Spinal cord (tissue), 10 donors: ENCODE data around the gene MAPK8IP2. TPM values are rescaled to one million over a fixed set of nuclear protein-coding genes. Genes with fewer than 3 reads are reported as not detected.
"Not testable (repeated sequence)": the region's sequence is repeated elsewhere in the genome, so short reads cannot be mapped to it uniquely, and the experiment has no call there.

Source experiments
- DNase-seq, 6 donors: peaks; one replicate each; pipeline versions ENCODE4 v3.0.0 to v3.0.0-alpha.2; 2013 to 2015; ENCODE audit warnings: low spot score in 6 of 6, low read depth in 4 of 6
- H3K27ac ChIP-seq: one replicate; pipeline ENCODE4 v1.5.1; 2013; ENCODE audit warnings: low read depth, low read length, control low read depth
- H3K27me3 ChIP-seq: one replicate; pipeline ENCODE4 v1.6.1; 2013; ENCODE audit warnings: low read length; ENCODE audit not compliant: control insufficient read depth, insufficient read depth
- H3K36me3 ChIP-seq: one replicate; pipeline ENCODE4 v1.6.1; 2013; ENCODE audit warnings: low read length; ENCODE audit not compliant: control insufficient read depth, insufficient read depth
- H3K4me1 ChIP-seq: one replicate; pipeline ENCODE4 v1.6.1; 2013; ENCODE audit warnings: low read length; ENCODE audit not compliant: control insufficient read depth, insufficient read depth
- H3K4me3 ChIP-seq: one replicate; pipeline ENCODE4 v1.5.1; 2013; ENCODE audit warnings: low read depth, low read length, control low read depth
- H3K9me3 ChIP-seq: one replicate; pipeline ENCODE4 v1.6.1; 2013; ENCODE audit warnings: low read length; ENCODE audit not compliant: control insufficient read depth, insufficient read depth
- WGBS: methylation state at CpG from one replicate; pipeline ENCODE4 v1.1.5; 2013; ENCODE audit warnings: missing lambda C conversion rate; ENCODE audit not compliant: insufficient coverage; 5-methylcytosine and 5-hydroxymethylcytosine counted together
- polyA plus RNA-seq, 2 donors: library from polyadenylated mRNA; unstranded; fragments of 120-200 nt; gene quantifications; one replicate each; pipeline ENCODE4 v1.2.1, GENCODE V29; 2013; ENCODE audit not compliant: insufficient read length in 2 of 2
- total RNA-seq, 2 donors: library from RNA; depleted of rRNA in 1 of 2; stranded (reverse); fragments of 120-200 nt in 1 of 2; fragments of >200 nt in 1 of 2; gene quantifications; one replicate each; pipeline versions ENCODE4 v1.2.3 to v1.2.4, GENCODE V29; 2013 to 2014
- donor health status: healthy.

Gene MAPK8IP2
- total and polyA plus RNA-seq, 4 donors: 19.8 to 109 (median 73.1) TPM

GRCh38 chr22:50653256-50653655 lies 52.7 kb downstream of the MAPK8IP2 start:
- 87% methylated on average over 10 of the region's 10 CpGs for WGBS
- Histone ChIP-seq H3K36me3 (no peaks in the 10 kb centered on the region), H3K27me3 (peaks cover 4% of the 10 kb centered on the region), H3K4me3 (no peak overlapping the region), H3K9me3 (no peaks in the 10 kb centered on the region), H3K4me1 (peaks cover 7% of the 10 kb centered on the region), H3K27ac (no peak overlapping the region)
- no peak for DNase-seq

GRCh38 chr22:50654664-50655063 lies 54.1 kb downstream of the MAPK8IP2 start:
- not testable (repeated sequence) for H3K36me3 ChIP-seq, H3K27me3 ChIP-seq, DNase-seq, H3K4me1 ChIP-seq, H3K4me3 ChIP-seq, H3K27ac ChIP-seq, H3K9me3 ChIP-seq
- 86% methylated on average over 6 of the region's 6 CpGs for WGBS

- no peak for DNase-seq
- Histone ChIP-seq H3K4me1 (peaks cover 7% of the 10 kb centered on the region), H3K27ac (no peak overlapping the region), H3K9me3 (no peaks in the 10 kb centered on the region), H3K27me3 (peaks cover 4% of the 10 kb centered on the region), H3K4me3 (no peak overlapping the region), H3K36me3 (no peaks in the 10 kb centered on the region)
- 65% methylated on average over 18 of the region's 23 CpGs for WGBS
Measured at GRCh38 chr22:50656122-50657070, 55.8 kb downstream of the MAPK8IP2 start.

GRCh38 chr22:50657925-50658324 lies 57.3 kb downstream of the MAPK8IP2 start:
- H3K27me3 ChIP-seq: peaks cover 2% of the 10 kb centered on the region
- no peak overlapping the region for H3K4me3 ChIP-seq

GRCh38 chr22:50659711-50660110 lies 59.1 kb downstream of the MAPK8IP2 start:
- not testable (repeated sequence) for H3K27me3 ChIP-seq, H3K4me1 ChIP-seq, H3K27ac ChIP-seq, H3K36me3 ChIP-seq, DNase-seq, H3K9me3 ChIP-seq, H3K4me3 ChIP-seq
- no CpG with 5 or more reads among the region's 7 CpGs for WGBS

More at GRCh38 chr22:50657925-50658324, 57.3 kb downstream of the MAPK8IP2 start:
- Histone ChIP-seq H3K4me1 (peaks cover 7% of the 10 kb centered on the region), H3K27ac (no peak overlapping the region), H3K9me3 (no peaks in the 10 kb centered on the region), H3K36me3 (no peaks in the 10 kb centered on the region)
- 67% methylated on average over 1 of the region's 4 CpGs for WGBS
- no peak for DNase-seq

- Histone ChIP-seq H3K36me3 (no peaks in the 10 kb centered on the region), H3K27me3 (peaks cover 2% of the 10 kb centered on the region), H3K4me3 (no peak overlapping the region), H3K4me1 (peaks cover 7% of the 10 kb centered on the region), H3K9me3 (no peaks in the 10 kb centered on the region), H3K27ac (no peak overlapping the region)
- DNase-seq: no peak
Measured at GRCh38 chr22:50660306-50660705, 59.7 kb downstream of the MAPK8IP2 start.

Other genes with a start within 250 kb of the MAPK8IP2 start
- gene SBF1, start 125.8 kb upstream of the MAPK8IP2 start, total RNA-seq: 10 to 100 TPM; 51.0 to 64.3 TPM
- 100 to 1,000 TPM; 116 to 118 TPM for gene SBF1, start 125.8 kb upstream of the MAPK8IP2 start, polyA plus RNA-seq
- gene ADM2, start 119.2 kb upstream of the MAPK8IP2 start, total RNA-seq: under 1 TPM; 0.06 to 0.10 TPM
- under 1 TPM; 0.11 to 0.15 TPM for gene ADM2, start 119.2 kb upstream of the MAPK8IP2 start, polyA plus RNA-seq
- not detected for gene MIOX, start 113.9 kb upstream of the MAPK8IP2 start, total RNA-seq
- gene MIOX, start 113.9 kb upstream of the MAPK8IP2 start, polyA plus RNA-seq: under 1 TPM in 1 of 2 donors, not detected in 1; 0.18 TPM
- 10 to 100 TPM; 16.0 to 42.8 TPM for gene LMF2, start 93.1 kb upstream of the MAPK8IP2 start, total RNA-seq
- gene LMF2, start 93.1 kb upstream of the MAPK8IP2 start, polyA plus RNA-seq: 10 to 100 TPM; 58.0 to 69.6 TPM
- 10 to 100 TPM; 32.8 to 58.6 TPM for gene NCAPH2, start 92.6 kb upstream of the MAPK8IP2 start, total RNA-seq
- 10 to 100 TPM; 77.1 to 86.9 TPM for gene NCAPH2, start 92.6 kb upstream of the MAPK8IP2 start, polyA plus RNA-seq
- 1 to 10 TPM in 1 of 2 donors, under 1 TPM in 1; 0.40 to 1.9 TPM for gene SCO2, start 75.2 kb upstream of the MAPK8IP2 start, total RNA-seq
- gene SCO2, start 75.2 kb upstream of the MAPK8IP2 start, polyA plus RNA-seq: 1 to 10 TPM; 6.0 to 7.3 TPM
- 10 to 100 TPM in 1 of 2 donors, 1 to 10 TPM in 1; 6.3 to 12.8 TPM for gene TYMP, start 70.8 kb upstream of the MAPK8IP2 start, total RNA-seq
- 10 to 100 TPM; 16.4 to 22.1 TPM for gene TYMP, start 70.8 kb upstream of the MAPK8IP2 start, polyA plus RNA-seq
- gene KLHDC7B, start 54.9 kb upstream of the MAPK8IP2 start, total RNA-seq: under 1 TPM in 1 of 2 donors, not detected in 1; 0.06 TPM
- gene KLHDC7B, start 54.9 kb upstream of the MAPK8IP2 start, polyA plus RNA-seq: under 1 TPM in 1 of 2 donors, not detected in 1; 0.22 TPM
- gene SYCE3, start 37.9 kb upstream of the MAPK8IP2 start, total RNA-seq: under 1 TPM in 1 of 2 donors, not detected in 1; 0.66 TPM
- gene SYCE3, start 37.9 kb upstream of the MAPK8IP2 start, polyA plus RNA-seq: not detected
- 10 to 100 TPM in 1 of 2 donors, 1 to 10 TPM in 1; 8.2 to 11.1 TPM for gene CPT1B, start 22.4 kb upstream of the MAPK8IP2 start, total RNA-seq
- gene CPT1B, start 22.4 kb upstream of the MAPK8IP2 start, polyA plus RNA-seq: 10 to 100 TPM; 24.5 to 30.1 TPM
- gene CHKB, start 17.9 kb upstream of the MAPK8IP2 start, total RNA-seq: 10 to 100 TPM; 28.8 to 88.3 TPM
- gene CHKB, start 17.9 kb upstream of the MAPK8IP2 start, polyA plus RNA-seq: 10 to 100 TPM; 81.4 to 89.6 TPM
- gene ARSA, start 27.4 kb downstream of the MAPK8IP2 start, total RNA-seq: 10 to 100 TPM in 1 of 2 donors, 1 to 10 TPM in 1; 9.8 to 25.0 TPM
- 10 to 100 TPM; 39.8 to 47.1 TPM for gene ARSA, start 27.4 kb downstream of the MAPK8IP2 start, polyA plus RNA-seq
- gene SHANK3, start 72.0 kb downstream of the MAPK8IP2 start, total RNA-seq: 1 to 10 TPM; 7.5 to 8.3 TPM
- gene SHANK3, start 72.0 kb downstream of the MAPK8IP2 start, polyA plus RNA-seq: 10 to 100 TPM; 32.2 to 38.5 TPM
- gene ACR, start 137.4 kb downstream of the MAPK8IP2 start, total RNA-seq: under 1 TPM in 1 of 2 donors, not detected in 1; 0.17 TPM
- gene ACR, start 137.4 kb downstream of the MAPK8IP2 start, polyA plus RNA-seq: under 1 TPM; 0.70 to 0.98 TPM
- gene RABL2B, start 182.8 kb downstream of the MAPK8IP2 start, total RNA-seq: 10 to 100 TPM; 14.9 to 36.4 TPM
- 10 to 100 TPM; 64.0 to 79.2 TPM for gene RABL2B, start 182.8 kb downstream of the MAPK8IP2 start, polyA plus RNA-seq